Astrocyte of the spinal cord (primary cell): ENCODE results near the gene ATRN.

Source experiments
- DNase-seq: peaks from one replicate; pipeline ENCODE4 v3.0.0; 2011; ENCODE audit warnings: low read depth, low spot score
- H3K4me3 ChIP-seq: 2 replicates; pipeline ENCODE4 v1.5.1; 2011; ENCODE audit warnings: low read depth, mild to moderate bottlenecking, low read length, moderate library complexity
- CTCF ChIP-seq: IDR thresholded peaks from 2 replicates; pipeline ENCODE4 v1.5.1; 2012; ENCODE audit warnings: low read depth, mild to moderate bottlenecking, low read length, inconsistent platforms
- in situ Hi-C: cut with HindIII; loops from 2 replicates; pipeline ENCODE4 v1.10.0; 2017; ENCODE audit warnings: low sequenced_read_pairs

The ATRN gene

GRCh38 chr20:3661060-3661813 is 190.4 kb downstream of the ATRN start:
- DNase-seq = no peak
- no peak for TF ChIP-seq CTCF
- H3K4me3 ChIP-seq = no peak overlapping the region
- in situ Hi-C loops = no loop called here

- in situ Hi-C loops = no loop called here
- DNase-seq = no peak
- no peak for TF ChIP-seq CTCF
- no peak overlapping the region for H3K4me3 ChIP-seq
Measured at GRCh38 chr20:3661814-3662665, 191.2 kb downstream of the ATRN start.

GRCh38 chr20:3663031-3663701 is 192.3 kb downstream of the ATRN start, which contains the start of gene GFRA4:
Gene GFRA4 (minus strand): TSS chr20:3663399. CDS start chr20:3663399, 0 bp downstream.
- TF ChIP-seq CTCF = no peak
- DNase-seq = no peak
- H3K4me3 ChIP-seq = no peak within 1 kb of the TSS
- in situ Hi-C loops = no loop called here

GRCh38 chr20:3663858-3664257 is 193.0 kb downstream of the ATRN start:
- no peak for TF ChIP-seq CTCF
- H3K4me3 ChIP-seq = no peak overlapping the region
- DNase-seq = no peak
- in situ Hi-C loops = no loop called here

GRCh38 chr20:3667434-3668037 is 196.7 kb downstream of the ATRN start:
- H3K4me3 ChIP-seq = no peak overlapping the region
- in situ Hi-C loops = no loop called here
- TF ChIP-seq CTCF = no peak
- DNase-seq = no peak

GRCh38 chr20:3669710-3670367 is 199.0 kb downstream of the ATRN start:
- H3K4me3 ChIP-seq = no peak overlapping the region
- in situ Hi-C loops = no loop called here
- TF ChIP-seq CTCF = no peak
- DNase-seq = no peak
